Measurements from ENCODE around the gene CEP85L.

CEP85L gene

DNA sequence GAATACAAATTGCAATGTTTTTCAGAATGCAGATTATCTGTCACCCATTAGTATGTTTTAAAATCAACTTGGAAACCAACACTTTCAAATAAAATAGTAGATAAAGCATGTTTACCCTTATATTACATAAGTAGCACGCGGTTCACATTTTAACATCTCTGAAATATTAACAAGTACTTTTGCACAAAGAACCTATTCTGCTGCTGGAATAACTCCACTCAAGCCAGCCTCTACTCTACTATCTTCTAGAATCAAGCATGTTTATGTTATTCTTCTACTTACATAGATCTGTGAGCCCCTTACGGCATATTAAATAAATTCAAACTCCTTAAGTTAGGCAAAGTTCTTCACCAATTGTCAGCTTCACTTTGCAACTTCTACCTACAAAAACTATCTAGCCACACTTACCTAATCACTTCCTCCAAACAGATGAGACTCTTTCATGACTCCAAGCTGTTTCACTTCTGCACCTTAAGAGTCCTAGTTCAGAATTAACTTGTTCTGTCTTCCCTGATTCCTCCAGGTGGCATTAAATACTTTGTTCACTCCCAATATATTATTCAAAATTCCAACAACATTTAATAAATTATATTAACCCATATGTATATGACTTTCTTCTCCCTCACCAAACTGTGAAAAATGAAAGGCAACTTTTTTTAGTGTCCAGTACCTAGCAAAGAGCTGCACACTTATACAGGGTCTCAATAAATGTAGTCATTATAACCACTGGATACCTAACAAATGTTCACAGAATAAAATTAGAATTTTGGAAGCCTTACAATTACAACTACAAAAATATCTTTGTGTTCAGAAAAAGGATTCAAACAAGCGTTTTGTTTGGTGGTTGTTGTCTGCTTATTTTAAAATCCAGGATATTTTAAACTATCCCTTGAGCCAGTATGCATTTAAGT, 12.1 kb downstream of the CEP85L start:
- no peak for ATAC-seq
- TF ChIP-seq, protein P1, sequence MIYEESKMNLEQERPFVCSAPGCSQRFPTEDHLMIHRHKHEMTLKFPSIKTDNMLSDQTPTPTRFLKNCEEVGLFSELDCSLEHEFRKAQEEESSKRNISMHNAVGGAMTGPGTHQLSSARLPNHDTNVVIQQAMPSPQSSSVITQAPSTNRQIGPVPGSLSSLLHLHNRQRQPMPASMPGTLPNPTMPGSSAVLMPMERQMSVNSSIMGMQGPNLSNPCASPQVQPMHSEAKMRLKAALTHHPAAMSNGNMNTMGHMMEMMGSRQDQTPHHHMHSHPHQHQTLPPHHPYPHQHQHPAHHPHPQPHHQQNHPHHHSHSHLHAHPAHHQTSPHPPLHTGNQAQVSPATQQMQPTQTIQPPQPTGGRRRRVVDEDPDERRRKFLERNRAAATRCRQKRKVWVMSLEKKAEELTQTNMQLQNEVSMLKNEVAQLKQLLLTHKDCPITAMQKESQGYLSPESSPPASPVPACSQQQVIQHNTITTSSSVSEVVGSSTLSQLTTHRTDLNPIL (CRISPR knock-in tag; IDR thresholded peaks at IDR 0.05; ENCODE audit: low read depth): no peak
- TF ChIP-seq, protein P2, sequence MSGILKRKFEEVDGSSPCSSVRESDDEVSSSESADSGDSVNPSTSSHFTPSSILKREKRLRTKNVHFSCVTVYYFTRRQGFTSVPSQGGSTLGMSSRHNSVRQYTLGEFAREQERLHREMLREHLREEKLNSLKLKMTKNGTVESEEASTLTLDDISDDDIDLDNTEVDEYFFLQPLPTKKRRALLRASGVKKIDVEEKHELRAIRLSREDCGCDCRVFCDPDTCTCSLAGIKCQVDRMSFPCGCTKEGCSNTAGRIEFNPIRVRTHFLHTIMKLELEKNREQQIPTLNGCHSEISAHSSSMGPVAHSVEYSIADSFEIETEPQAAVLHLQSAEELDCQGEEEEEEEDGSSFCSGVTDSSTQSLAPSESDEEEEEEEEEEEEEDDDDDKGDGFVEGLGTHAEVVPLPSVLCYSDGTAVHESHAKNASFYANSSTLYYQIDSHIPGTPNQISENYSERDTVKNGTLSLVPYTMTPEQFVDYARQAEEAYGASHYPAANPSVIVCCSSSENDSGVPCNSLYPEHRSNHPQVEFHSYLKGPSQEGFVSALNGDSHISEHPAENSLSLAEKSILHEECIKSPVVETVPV (CRISPR knock-in tag; IDR thresholded peaks at IDR 0.05): no peak
- TF ChIP-seq, protein P3, sequence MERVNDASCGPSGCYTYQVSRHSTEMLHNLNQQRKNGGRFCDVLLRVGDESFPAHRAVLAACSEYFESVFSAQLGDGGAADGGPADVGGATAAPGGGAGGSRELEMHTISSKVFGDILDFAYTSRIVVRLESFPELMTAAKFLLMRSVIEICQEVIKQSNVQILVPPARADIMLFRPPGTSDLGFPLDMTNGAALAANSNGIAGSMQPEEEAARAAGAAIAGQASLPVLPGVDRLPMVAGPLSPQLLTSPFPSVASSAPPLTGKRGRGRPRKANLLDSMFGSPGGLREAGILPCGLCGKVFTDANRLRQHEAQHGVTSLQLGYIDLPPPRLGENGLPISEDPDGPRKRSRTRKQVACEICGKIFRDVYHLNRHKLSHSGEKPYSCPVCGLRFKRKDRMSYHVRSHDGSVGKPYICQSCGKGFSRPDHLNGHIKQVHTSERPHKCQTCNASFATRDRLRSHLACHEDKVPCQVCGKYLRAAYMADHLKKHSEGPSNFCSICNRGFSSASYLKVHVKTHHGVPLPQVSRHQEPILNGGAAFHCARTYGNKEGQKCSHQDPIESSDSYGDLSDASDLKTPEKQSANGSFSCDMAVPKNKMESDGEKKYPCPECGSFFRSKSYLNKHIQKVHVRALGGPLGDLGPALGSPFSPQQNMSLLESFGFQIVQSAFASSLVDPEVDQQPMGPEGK (CRISPR knock-in tag; IDR thresholded peaks at IDR 0.05; ENCODE audit: borderline replicate concordance): no peak

DNA sequence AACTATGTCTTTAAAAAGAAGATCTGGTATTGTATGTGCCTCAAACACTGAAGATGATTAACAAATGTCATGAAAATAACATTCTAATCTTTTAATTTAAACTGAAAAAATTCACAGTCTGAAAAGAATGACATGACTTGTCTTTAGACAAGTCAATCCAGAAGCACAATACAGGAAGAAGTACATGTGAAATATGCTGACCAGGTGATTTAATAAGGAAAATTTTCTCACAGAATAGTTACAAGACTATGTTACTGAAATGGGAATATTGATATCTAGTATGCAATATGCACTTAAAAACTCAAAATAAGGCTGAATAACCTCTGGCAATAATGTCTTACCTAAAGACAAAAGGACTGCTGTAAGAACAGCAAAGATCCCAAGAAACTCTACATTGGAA, 13.1 kb downstream of the CEP85L start:
- no peak for ATAC-seq
- TF ChIP-seq ZNF8 (CRISPR knock-in tag; IDR thresholded peaks at IDR 0.05): no peak
- no peak for TF ChIP-seq BACH2 (CRISPR knock-in tag; IDR thresholded peaks at IDR 0.05; ENCODE audit: borderline replicate concordance)
- TF ChIP-seq, protein P4, sequence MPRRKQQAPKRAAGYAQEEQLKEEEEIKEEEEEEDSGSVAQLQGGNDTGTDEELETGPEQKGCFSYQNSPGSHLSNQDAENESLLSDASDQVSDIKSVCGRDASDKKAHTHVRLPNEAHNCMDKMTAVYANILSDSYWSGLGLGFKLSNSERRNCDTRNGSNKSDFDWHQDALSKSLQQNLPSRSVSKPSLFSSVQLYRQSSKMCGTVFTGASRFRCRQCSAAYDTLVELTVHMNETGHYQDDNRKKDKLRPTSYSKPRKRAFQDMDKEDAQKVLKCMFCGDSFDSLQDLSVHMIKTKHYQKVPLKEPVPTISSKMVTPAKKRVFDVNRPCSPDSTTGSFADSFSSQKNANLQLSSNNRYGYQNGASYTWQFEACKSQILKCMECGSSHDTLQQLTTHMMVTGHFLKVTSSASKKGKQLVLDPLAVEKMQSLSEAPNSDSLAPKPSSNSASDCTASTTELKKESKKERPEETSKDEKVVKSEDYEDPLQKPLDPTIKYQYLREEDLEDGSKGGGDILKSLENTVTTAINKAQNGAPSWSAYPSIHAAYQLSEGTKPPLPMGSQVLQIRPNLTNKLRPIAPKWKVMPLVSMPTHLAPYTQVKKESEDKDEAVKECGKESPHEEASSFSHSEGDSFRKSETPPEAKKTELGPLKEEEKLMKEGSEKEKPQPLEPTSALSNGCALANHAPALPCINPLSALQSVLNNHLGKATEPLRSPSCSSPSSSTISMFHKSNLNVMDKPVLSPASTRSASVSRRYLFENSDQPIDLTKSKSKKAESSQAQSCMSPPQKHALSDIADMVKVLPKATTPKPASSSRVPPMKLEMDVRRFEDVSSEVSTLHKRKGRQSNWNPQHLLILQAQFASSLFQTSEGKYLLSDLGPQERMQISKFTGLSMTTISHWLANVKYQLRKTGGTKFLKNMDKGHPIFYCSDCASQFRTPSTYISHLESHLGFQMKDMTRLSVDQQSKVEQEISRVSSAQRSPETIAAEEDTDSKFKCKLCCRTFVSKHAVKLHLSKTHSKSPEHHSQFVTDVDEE (CRISPR knock-in tag; IDR thresholded peaks at IDR 0.05): no peak
- no peak for TF ChIP-seq ESRRG (CRISPR knock-in tag; IDR thresholded peaks at IDR 0.05)
- TF ChIP-seq OSR1 (CRISPR knock-in tag; IDR thresholded peaks at IDR 0.05): no peak
- TF ChIP-seq, protein P5, sequence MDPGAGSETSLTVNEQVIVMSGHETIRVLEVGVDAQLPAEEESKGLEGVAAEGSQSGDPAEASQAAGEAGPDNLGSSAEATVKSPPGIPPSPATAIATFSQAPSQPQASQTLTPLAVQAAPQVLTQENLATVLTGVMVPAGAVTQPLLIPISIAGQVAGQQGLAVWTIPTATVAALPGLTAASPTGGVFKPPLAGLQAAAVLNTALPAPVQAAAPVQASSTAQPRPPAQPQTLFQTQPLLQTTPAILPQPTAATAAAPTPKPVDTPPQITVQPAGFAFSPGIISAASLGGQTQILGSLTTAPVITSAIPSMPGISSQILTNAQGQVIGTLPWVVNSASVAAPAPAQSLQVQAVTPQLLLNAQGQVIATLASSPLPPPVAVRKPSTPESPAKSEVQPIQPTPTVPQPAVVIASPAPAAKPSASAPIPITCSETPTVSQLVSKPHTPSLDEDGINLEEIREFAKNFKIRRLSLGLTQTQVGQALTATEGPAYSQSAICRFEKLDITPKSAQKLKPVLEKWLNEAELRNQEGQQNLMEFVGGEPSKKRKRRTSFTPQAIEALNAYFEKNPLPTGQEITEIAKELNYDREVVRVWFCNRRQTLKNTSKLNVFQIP (CRISPR knock-in tag; IDR thresholded peaks at IDR 0.05; ENCODE audit: borderline replicate concordance, low read depth): no peak

DNA sequence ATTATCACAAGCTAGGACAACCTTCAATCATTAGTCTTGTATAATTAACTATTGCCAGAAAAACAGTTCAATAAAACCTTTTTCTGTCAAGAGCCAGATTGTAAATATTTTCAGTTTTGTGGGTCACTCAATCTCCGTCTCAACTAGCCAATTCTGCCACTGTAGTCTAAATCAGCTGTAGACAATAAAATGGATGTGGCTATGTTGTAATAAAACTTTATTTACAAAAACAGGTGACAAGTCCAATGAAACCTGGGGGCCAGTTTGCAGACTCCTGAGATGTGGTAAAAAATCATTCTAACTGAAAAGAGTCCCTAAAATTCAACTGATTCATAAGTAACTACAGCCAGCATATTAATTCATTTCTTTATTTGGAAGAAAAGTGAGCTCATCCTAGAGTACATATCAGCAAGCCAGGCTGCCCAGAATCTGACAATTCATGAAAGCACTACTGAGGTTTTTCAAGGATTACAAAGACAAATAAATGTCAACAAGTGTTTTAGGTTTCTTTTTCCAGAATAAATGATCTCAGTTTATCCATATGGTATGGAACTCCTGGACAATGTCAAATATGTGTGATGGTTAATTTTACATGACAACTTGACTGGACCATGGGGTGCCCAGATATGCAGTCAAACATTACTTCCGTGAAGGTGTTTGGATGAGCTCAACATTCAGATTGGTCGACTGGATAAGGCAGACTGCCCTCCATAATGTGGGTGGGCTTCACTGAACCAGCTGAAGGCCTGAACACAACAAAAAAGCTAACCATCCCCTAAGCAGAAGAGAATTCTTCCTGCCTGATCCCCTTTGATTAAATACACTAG, 15.3 kb downstream of the CEP85L start:
- ATAC-seq: no peak
- TF ChIP-seq ZNF8 (CRISPR knock-in tag; IDR thresholded peaks at IDR 0.05) (no peak), ISL1 (CRISPR knock-in tag; IDR thresholded peaks at IDR 0.05) (no peak), ZC3H10 (CRISPR knock-in tag; IDR thresholded peaks at IDR 0.05) (no peak), PPARA (CRISPR knock-in tag; IDR thresholded peaks at IDR 0.05; ENCODE audit: borderline replicate concordance) (no peak)

DNA sequence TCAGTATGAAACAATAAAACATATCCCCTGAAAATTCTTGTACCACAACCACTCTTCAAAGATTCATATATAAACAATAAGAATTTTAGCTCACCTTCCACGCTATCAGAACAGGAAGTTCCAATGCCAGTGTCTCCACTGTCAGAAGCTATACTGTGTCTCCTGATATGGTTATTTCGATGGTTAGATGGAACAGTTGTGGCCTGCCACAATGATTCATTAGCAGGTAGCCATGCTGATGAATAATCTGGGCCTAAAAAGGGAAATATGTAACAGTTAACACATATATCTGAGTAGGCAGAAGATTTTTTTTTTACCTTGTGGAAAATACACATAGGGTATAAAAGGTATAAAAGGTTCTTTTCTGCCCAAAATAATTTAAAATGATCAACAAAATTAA, 19.0 kb downstream of the CEP85L start:
- no peak for ATAC-seq
- TF ChIP-seq ARNTL (CRISPR knock-in tag; IDR thresholded peaks at IDR 0.05; ENCODE audit: borderline replicate concordance, low read depth) (no peak), TCF4 (CRISPR knock-in tag; IDR thresholded peaks at IDR 0.05; ENCODE audit: borderline replicate concordance) (no peak), ZNF565 (CRISPR knock-in tag; conservative IDR thresholded peaks at IDR 0.05; ENCODE audit: low read depth) (no peak), OSR1 (CRISPR knock-in tag; IDR thresholded peaks at IDR 0.05) (no peak), ZFP30 (CRISPR knock-in tag; IDR thresholded peaks at IDR 0.05) (no peak), RARB (CRISPR knock-in tag; IDR thresholded peaks at IDR 0.05) (no peak), ZNF70 (CRISPR knock-in tag; IDR thresholded peaks at IDR 0.05) (no peak), GLIS3 (CRISPR knock-in tag; IDR thresholded peaks at IDR 0.05) (no peak), PPARA (CRISPR knock-in tag; IDR thresholded peaks at IDR 0.05; ENCODE audit: borderline replicate concordance) (no peak), SNAI2 (CRISPR knock-in tag; IDR thresholded peaks at IDR 0.05) (no peak), ZFP3 (CRISPR knock-in tag; IDR thresholded peaks at IDR 0.05) (no peak), ZC3H10 (CRISPR knock-in tag; IDR thresholded peaks at IDR 0.05) (no peak), BACH2 (CRISPR knock-in tag; IDR thresholded peaks at IDR 0.05; ENCODE audit: borderline replicate concordance) (no peak)
- TF ChIP-seq, protein P5 (CRISPR knock-in tag; IDR thresholded peaks at IDR 0.05; ENCODE audit: borderline replicate concordance, low read depth): no peak
- TF ChIP-seq, protein P3 (CRISPR knock-in tag; IDR thresholded peaks at IDR 0.05; ENCODE audit: borderline replicate concordance): no peak
